Breast epithelium (tissue), 4 donors: ENCODE data around the gene CHD2. TPM values are rescaled to one million over a fixed set of nuclear protein-coding genes. Genes with fewer than 3 reads are reported as not detected.

Experiments
- DNase-seq, 2 donors: peaks; one replicate each; pipeline ENCODE4 v3.0.0-alpha.2; 2019; ENCODE audit warnings: low spot score in 2 of 2
- H3K27ac ChIP-seq, 2 donors: fragments of 200-600 bp; sonication (generic) in 1 of 2; one replicate each; pipeline ENCODE4 v1.5.1; 2016 to 2019; ENCODE audit warnings: mild to moderate bottlenecking in 1 of 2
- H3K27me3 ChIP-seq, 2 donors: fragments of 200-600 bp; sonication (generic) in 1 of 2; one replicate each; pipeline versions ENCODE4 v1.5.1 to v1.6.0; 2017 to 2019; ENCODE audit warnings: control low read depth in 1 of 2, mild to moderate bottlenecking in 1 of 2
- H3K36me3 ChIP-seq: fragments of 200-600 bp; one replicate; pipeline ENCODE4 v1.5.1; 2019
- H3K4me1 ChIP-seq, 2 donors: fragments of 200-600 bp; sonication (generic); one replicate each; pipeline ENCODE4 v1.5.1; 2016 to 2019; ENCODE audit warnings: control low read depth in 1 of 2
- H3K4me3 ChIP-seq, 3 donors: fragments of 200-600 bp; sonication (generic); 1 replicate in 2 of 3; 2 replicates in 1 of 3; pipeline ENCODE4 v1.5.1; 2016 to 2019; ENCODE audit warnings: mild to moderate bottlenecking in 3 of 3, moderate library complexity in 2 of 3
- H3K9me3 ChIP-seq, 2 donors: fragments of 200-600 bp; sonication (generic) in 1 of 2; one replicate each; pipeline ENCODE4 v1.5.1; 2016 to 2019; ENCODE audit warnings: control low read depth in 1 of 2
- CTCF ChIP-seq, 3 donors: fragments of 450-650 bp; IDR thresholded peaks; one replicate each; pipeline ENCODE4 v1.5.1; 2016 to 2017; ENCODE audit warnings: antibody characterized with exemption in 3 of 3, mild to moderate bottlenecking in 3 of 3, moderate library complexity in 3 of 3
- POLR2A ChIP-seq: fragments of 450-650 bp; IDR thresholded peaks from one replicate; pipeline ENCODE4 v1.6.1; 2016; ENCODE audit warnings: antibody characterized with exemption, mild to moderate bottlenecking, moderate library complexity
- POLR2AphosphoS5 ChIP-seq, 3 donors: sonication (generic); formaldehyde crosslinking; IDR thresholded peaks; one replicate each; pipeline ENCODE4 v1.6.1; 2017; ENCODE audit warnings: antibody characterized with exemption in 3 of 3
- intact Hi-C: fragments of 100-400 bp; cut with DNase I; formaldehyde crosslinking; loops from one replicate; pipeline ENCODE4 v1.15.1; 2023; ENCODE audit warnings: low total_unique reads
- total RNA-seq, 3 donors: library from RNA; depleted of rRNA; stranded (reverse); fragments of >200 nt; gene quantifications; one replicate each; pipeline ENCODE4 v1.1.0, GENCODE V29; 2016

The CHD2 gene
- total RNA-seq, 3 donors from 2014 or later: 137 to 215 (median 197) TPM

GRCh38 chr15:93076875-93077274 is 176.8 kb downstream of the CHD2 start:
- no peaks in the 10 kb centered on the region for H3K4me1 ChIP-seq
- H3K4me3 ChIP-seq: no peak overlapping the region
- H3K36me3 ChIP-seq: no peaks in the 10 kb centered on the region
- DNase-seq: no peak
- H3K9me3 ChIP-seq: no peaks in the 10 kb centered on the region
- peak overlapping the region in 1 of 2 donors; percentile 40 for H3K27ac ChIP-seq
- H3K27me3 ChIP-seq: no peaks in the 10 kb centered on the region
- intact Hi-C loops: no loop called here
- TF ChIP-seq CTCF (IDR thresholded peaks at IDR 0.05): no peak
- no peak for TF ChIP-seq POLR2A
- no peak for TF ChIP-seq POLR2AphosphoS5 (IDR thresholded peaks at IDR 0.05)

Other genes with a start within 250 kb of the CHD2 start
- 10 to 100 TPM in 2 of 3 donors, 1 to 10 TPM in 1; 4.3 to 34.7 (median 20.6) TPM for gene FAM174B, start 244.5 kb upstream of the CHD2 start, total RNA-seq
- 10 to 100 TPM in 2 of 3 donors, 1 to 10 TPM in 1; 9.7 to 17.7 (median 14.4) TPM for gene RGMA, start 188.9 kb downstream of the CHD2 start, total RNA-seq